Measurements from ENCODE around the gene MEF2C. TPM values are rescaled to one million over a fixed set of nuclear protein-coding genes. Genes with fewer than 3 reads are reported as not detected.

Gene MEF2C
- total RNA-seq, 1 experiment from 2014 or later = 13.0 TPM

GRCh38 chr5:88813244-88813643 lies 69.7 kb downstream of the MEF2C start:
- H3K27ac ChIP-seq (ENCODE audit: low read depth, low read length) = no peak overlapping the region
- ChIA-PET POLR2A (no interaction called here), RAD21 (ENCODE audit: low non-redundant PET in 1 of 2, low total read pairs in 2 of 2, uncharacterized antibody in 2 of 2, unreplicated experiment in 2 of 2) (no interaction called here), CTCF (no interaction called here)
- H3K27me3 ChIP-seq (ENCODE audit: insufficient read depth, low read length) = no peaks in the 10 kb centered on the region
- H3K79me2 ChIP-seq (ENCODE audit: insufficient read depth, low read length) = no peaks in the 10 kb centered on the region
- no peaks in the 10 kb centered on the region for H3K9me2 ChIP-seq (ENCODE audit: insufficient read depth)
- no peaks in the 10 kb centered on the region for H3K9me3 ChIP-seq (ENCODE audit: control insufficient read depth in 1 of 2, insufficient read depth in 1 of 2, low read depth in 1 of 2, low read length in 2 of 2)
- intact Hi-C loops (cut with micrococcal nuclease) = no loop called here
- no peak overlapping the region for H3K4me3 ChIP-seq (replicated peaks in 1 of 2; ENCODE audit: low read depth in 1 of 2, low read length in 2 of 2)
- no peak overlapping the region for H2AFZ ChIP-seq (ENCODE audit: low read depth, low read length, poor library complexity, severe bottlenecking)
- TF ChIP-seq RAD21 (IDR thresholded peaks at IDR 0.05; ENCODE audit: low read depth) = no peak
- TF ChIP-seq, protein P1, sequence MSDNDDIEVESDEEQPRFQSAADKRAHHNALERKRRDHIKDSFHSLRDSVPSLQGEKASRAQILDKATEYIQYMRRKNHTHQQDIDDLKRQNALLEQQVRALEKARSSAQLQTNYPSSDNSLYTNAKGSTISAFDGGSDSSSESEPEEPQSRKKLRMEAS (IDR thresholded peaks at IDR 0.05) = no peak
- no peak for TF ChIP-seq ELF1 (IDR thresholded peaks at IDR 0.05; ENCODE audit: borderline replicate concordance, low read depth)
- TF ChIP-seq EZH2phosphoT487 (IDR thresholded peaks at IDR 0.05; ENCODE audit: borderline replicate concordance) = no peak
- no peak for TF ChIP-seq SRF (IDR thresholded peaks at IDR 0.05; ENCODE audit: low read depth)
- no peak for TF ChIP-seq SIN3A (IDR thresholded peaks at IDR 0.05; ENCODE audit: low read depth)
- TF ChIP-seq POLR2AphosphoS5 (IDR thresholded peaks at IDR 0.05; ENCODE audit: low read depth, low read length) = no peak
- TF ChIP-seq SP1 (IDR thresholded peaks at IDR 0.05; ENCODE audit: low read depth) = no peak
- no peak for TF ChIP-seq EZH2 (IDR thresholded peaks at IDR 0.05)
- TF ChIP-seq ZNF274 (IDR thresholded peaks at IDR 0.05; ENCODE audit: low read depth, low read length) = no peak
- no peak for TF ChIP-seq EGR1 (IDR thresholded peaks at IDR 0.05; ENCODE audit: low read depth)
- TF ChIP-seq, protein P2, sequence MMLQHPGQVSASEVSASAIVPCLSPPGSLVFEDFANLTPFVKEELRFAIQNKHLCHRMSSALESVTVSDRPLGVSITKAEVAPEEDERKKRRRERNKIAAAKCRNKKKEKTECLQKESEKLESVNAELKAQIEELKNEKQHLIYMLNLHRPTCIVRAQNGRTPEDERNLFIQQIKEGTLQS (IDR thresholded peaks at IDR 0.05) = no peak
- TF ChIP-seq CBX3 (IDR thresholded peaks at IDR 0.05; ENCODE audit: low read depth) = no peak
- TF ChIP-seq FOSL1 (IDR thresholded peaks at IDR 0.05; ENCODE audit: low read depth) = no peak
- no peak for TF ChIP-seq ZBTB33 (IDR thresholded peaks at IDR 0.05; ENCODE audit: extremely low read depth, insufficient replicate concordance, low read length)
- TF ChIP-seq REST (IDR thresholded peaks at IDR 0.05; ENCODE audit: low read depth) = no peak
- TF ChIP-seq ZFX (IDR thresholded peaks at IDR 0.05) = no peak
- no peak for TF ChIP-seq CEBPB (IDR thresholded peaks at IDR 0.05; ENCODE audit: low read depth)
- no peaks in the 10 kb centered on the region for H3K36me3 ChIP-seq (ENCODE audit: control insufficient read depth in 1 of 2, insufficient read depth in 2 of 2, low read length in 2 of 2)
- H3K9ac ChIP-seq (ENCODE audit: low read length) = no peak overlapping the region
- ATAC-seq (no peak), DNase-seq (ENCODE audit: low read depth, low spot score) (no peak)
- no TSS peak for BruUV-seq (replicated peaks)
- no peak overlapping the region for H3K4me2 ChIP-seq (ENCODE audit: low read length)
- no peaks in the 10 kb centered on the region for H3K4me1 ChIP-seq (ENCODE audit: control insufficient read depth in 1 of 2, insufficient read depth in 2 of 2, low read length in 2 of 2)
- no peaks in the 10 kb centered on the region for H4K20me1 ChIP-seq (ENCODE audit: insufficient read depth)
